ENCODE data around the gene MEIOB.

MEIOB gene

GRCh38 chr16:1792836-1793577 is 79.0 kb downstream of the MEIOB start:
- Mint-ChIP-seq H3K4me1 (ENCODE audit: low read depth in 2 of 2) (peaks cover 4% of the 10 kb centered on the region in 2 donors), H3K9me3 (no peaks in the 10 kb centered on the region), H3K27ac (no peak overlapping the region), H3K36me3 (ENCODE audit: insufficient read depth) (peaks cover 9% of the 10 kb centered on the region), H3K4me3 (no peak overlapping the region), H3K27me3 (no peaks in the 10 kb centered on the region)
- no peak for ATAC-seq (replicated peaks)
- no peak for DNase-seq

- Mint-ChIP-seq H3K4me1 (ENCODE audit: low read depth in 2 of 2) (peaks cover 4% of the 10 kb centered on the region in 2 donors), H3K9me3 (no peaks in the 10 kb centered on the region), H3K36me3 (ENCODE audit: insufficient read depth) (peaks cover 11% of the 10 kb centered on the region), H3K27me3 (no peaks in the 10 kb centered on the region), H3K27ac (no peak overlapping the region), H3K4me3 (no peak overlapping the region)
- ATAC-seq (replicated peaks) (no peak), DNase-seq (no peak)
Observed at GRCh38 chr16:1791943-1792812, 79.8 kb downstream of the MEIOB start.

GRCh38 chr16:1791256-1791942 is 80.6 kb downstream of the MEIOB start:
- Mint-ChIP-seq H3K27ac (no peak overlapping the region), H3K4me3 (no peak overlapping the region), H3K36me3 (ENCODE audit: insufficient read depth) (peaks cover 15% of the 10 kb centered on the region), H3K27me3 (no peaks in the 10 kb centered on the region), H3K9me3 (no peaks in the 10 kb centered on the region), H3K4me1 (ENCODE audit: low read depth in 2 of 2) (peaks cover 4% of the 10 kb centered on the region in 2 donors)
- ATAC-seq (replicated peaks) = no peak
- no peak for DNase-seq

- DNase-seq (no peak), ATAC-seq (replicated peaks) (no peak)
- H3K4me1 Mint-ChIP-seq (ENCODE audit: low read depth in 2 of 2) = peaks cover 4% of the 10 kb centered on the region in 2 donors
- H3K27ac Mint-ChIP-seq = no peak overlapping the region
- no peaks in the 10 kb centered on the region for H3K27me3 Mint-ChIP-seq
- H3K9me3 Mint-ChIP-seq = no peaks in the 10 kb centered on the region
- peaks cover 15% of the 10 kb centered on the region for H3K36me3 Mint-ChIP-seq (ENCODE audit: insufficient read depth)
- no peak overlapping the region for H3K4me3 Mint-ChIP-seq
Observed at GRCh38 chr16:1790611-1791255, 81.2 kb downstream of the MEIOB start.

- Mint-ChIP-seq H3K4me3 (no peak overlapping the region), H3K9me3 (no peaks in the 10 kb centered on the region), H3K4me1 (ENCODE audit: low read depth in 2 of 2) (peaks cover 5 to 9% of the 10 kb centered on the region in 2 donors), H3K27ac (no peak overlapping the region), H3K27me3 (no peaks in the 10 kb centered on the region), H3K36me3 (ENCODE audit: insufficient read depth) (peaks cover 16% of the 10 kb centered on the region)
- ATAC-seq (replicated peaks) (no peak), DNase-seq (no peak)
Observed at GRCh38 chr16:1790261-1790610, 81.7 kb downstream of the MEIOB start.

GRCh38 chr16:1789643-1790045 is 82.3 kb downstream of the MEIOB start:
- ATAC-seq (replicated peaks) = no peak
- DNase-seq = no peak
- Mint-ChIP-seq H3K27ac (no peak overlapping the region), H3K4me1 (ENCODE audit: low read depth in 2 of 2) (peaks cover 8 to 12% of the 10 kb centered on the region in 2 donors), H3K27me3 (no peaks in the 10 kb centered on the region), H3K36me3 (ENCODE audit: insufficient read depth) (peaks cover 18% of the 10 kb centered on the region), H3K4me3 (no peak overlapping the region), H3K9me3 (no peaks in the 10 kb centered on the region)

GRCh38 chr16:1788708-1789100 is 83.3 kb downstream of the MEIOB start:
- Mint-ChIP-seq H3K4me1 (ENCODE audit: low read depth in 2 of 2) (peaks cover 10 to 13% of the 10 kb centered on the region in 2 donors), H3K9me3 (no peaks in the 10 kb centered on the region), H3K27me3 (no peaks in the 10 kb centered on the region), H3K4me3 (peak overlapping the region in 1 of 2 donors; percentile 24), H3K36me3 (ENCODE audit: insufficient read depth) (peaks cover 18% of the 10 kb centered on the region), H3K27ac (peak overlapping the region in 1 of 2 donors; percentile 36)
- ATAC-seq (replicated peaks) (no peak), DNase-seq (no peak)

GRCh38 chr16:1788095-1788707 is 83.8 kb downstream of the MEIOB start:
- Mint-ChIP-seq H3K9me3 (no peaks in the 10 kb centered on the region), H3K4me3 (no peak overlapping the region), H3K27ac (no peak overlapping the region)

GRCh38 chr16:1787322-1788094 is 84.5 kb downstream of the MEIOB start:
- ATAC-seq (replicated peaks) (no peak), DNase-seq (no peak)
- Mint-ChIP-seq H3K27me3 (no peaks in the 10 kb centered on the region), H3K36me3 (ENCODE audit: insufficient read depth) (peaks cover 25% of the 10 kb centered on the region), H3K4me1 (ENCODE audit: low read depth in 2 of 2) (peaks cover 14 to 16% of the 10 kb centered on the region in 2 donors), H3K9me3 (no peaks in the 10 kb centered on the region), H3K27ac (no peak overlapping the region), H3K4me3 (no peak overlapping the region)

More at GRCh38 chr16:1788095-1788707, 83.8 kb downstream of the MEIOB start:
- Mint-ChIP-seq H3K27me3 (no peaks in the 10 kb centered on the region), H3K4me1 (ENCODE audit: low read depth in 2 of 2) (peaks cover 14 to 15% of the 10 kb centered on the region in 2 donors), H3K36me3 (ENCODE audit: insufficient read depth) (peaks cover 19% of the 10 kb centered on the region)
- ATAC-seq (replicated peaks) (no peak), DNase-seq (no peak)

- H3K27ac Mint-ChIP-seq = no peak overlapping the region
- H3K4me1 Mint-ChIP-seq (ENCODE audit: low read depth in 2 of 2) = peaks cover 14 to 16% of the 10 kb centered on the region in 2 donors
- no peak for DNase-seq
- H3K4me3 Mint-ChIP-seq = no peak overlapping the region
- H3K36me3 Mint-ChIP-seq (ENCODE audit: insufficient read depth) = peaks cover 27% of the 10 kb centered on the region
- no peaks in the 10 kb centered on the region for H3K9me3 Mint-ChIP-seq
- H3K27me3 Mint-ChIP-seq = no peaks in the 10 kb centered on the region
- no peak for ATAC-seq (replicated peaks)
Observed at GRCh38 chr16:1787056-1787321, 85.0 kb downstream of the MEIOB start.

GRCh38 chr16:1786242-1787055 is 85.5 kb downstream of the MEIOB start:
- Mint-ChIP-seq H3K4me1 (ENCODE audit: low read depth in 2 of 2) (peaks cover 18 to 21% of the 10 kb centered on the region in 2 donors), H3K27me3 (no peaks in the 10 kb centered on the region), H3K27ac (no peak overlapping the region), H3K4me3 (no peak overlapping the region), H3K9me3 (no peaks in the 10 kb centered on the region), H3K36me3 (ENCODE audit: insufficient read depth) (peaks cover 32% of the 10 kb centered on the region)
- DNase-seq (no peak), ATAC-seq (replicated peaks) (no peak)

- peak overlapping the region in 1 of 2 donors; percentile 6 for H3K4me3 Mint-ChIP-seq
- H3K27me3 Mint-ChIP-seq = no peaks in the 10 kb centered on the region
- H3K9me3 Mint-ChIP-seq = no peaks in the 10 kb centered on the region
- no peak for DNase-seq
- H3K4me1 Mint-ChIP-seq (ENCODE audit: low read depth in 2 of 2) = peaks cover 20 to 21% of the 10 kb centered on the region in 2 donors
- no peak overlapping the region for H3K27ac Mint-ChIP-seq
- H3K36me3 Mint-ChIP-seq (ENCODE audit: insufficient read depth) = peaks cover 38% of the 10 kb centered on the region
- ATAC-seq (replicated peaks) = no peak
Observed at GRCh38 chr16:1785846-1786170, 86.2 kb downstream of the MEIOB start.
